Renal cortex interstitium (tissue), 11 donors: Measurements from ENCODE around the gene FGGY. TPM values are rescaled to one million over a fixed set of nuclear protein-coding genes. Genes with fewer than 3 reads are reported as not detected.

Source experiments
- DNase-seq, 11 donors: peaks; one replicate each; pipeline ENCODE4 v3.0.0-alpha.2; 2013; ENCODE audit warnings: low read depth in 9 of 11, low spot score in 4 of 11; ENCODE audit errors: extremely low read depth in 1 of 11
- polyA plus RNA-seq, 3 donors: library from polyadenylated mRNA; unstranded; fragments of 120-200 nt; gene quantifications; one replicate each; pipeline ENCODE4 v1.2.1, GENCODE V29; 2013; ENCODE audit not compliant: insufficient read length in 3 of 3

The FGGY gene
- polyA plus RNA-seq, 3 donors, result 21.4 to 22.1 (median 21.9) TPM

DNA sequence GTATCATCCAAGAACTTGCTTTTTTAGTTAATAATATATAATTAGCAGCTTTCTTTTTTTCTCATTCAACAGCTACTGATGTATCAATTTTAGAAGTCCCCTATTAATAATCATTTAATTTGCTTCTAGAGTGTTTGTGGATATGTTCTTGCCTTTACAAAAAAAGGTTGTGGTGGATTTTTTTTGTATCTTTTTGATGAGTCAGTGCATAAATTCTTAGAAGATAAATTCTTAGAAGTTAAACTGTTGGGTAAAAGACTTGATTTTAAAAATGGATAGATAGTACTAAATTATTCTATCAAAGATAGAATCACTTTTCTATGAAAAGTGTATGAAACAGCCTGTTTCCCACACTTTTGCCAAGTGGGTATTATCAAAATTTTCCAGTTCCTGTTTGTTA, 11.9 kb downstream of the FGGY start:
- no peak for DNase-seq

DNA sequence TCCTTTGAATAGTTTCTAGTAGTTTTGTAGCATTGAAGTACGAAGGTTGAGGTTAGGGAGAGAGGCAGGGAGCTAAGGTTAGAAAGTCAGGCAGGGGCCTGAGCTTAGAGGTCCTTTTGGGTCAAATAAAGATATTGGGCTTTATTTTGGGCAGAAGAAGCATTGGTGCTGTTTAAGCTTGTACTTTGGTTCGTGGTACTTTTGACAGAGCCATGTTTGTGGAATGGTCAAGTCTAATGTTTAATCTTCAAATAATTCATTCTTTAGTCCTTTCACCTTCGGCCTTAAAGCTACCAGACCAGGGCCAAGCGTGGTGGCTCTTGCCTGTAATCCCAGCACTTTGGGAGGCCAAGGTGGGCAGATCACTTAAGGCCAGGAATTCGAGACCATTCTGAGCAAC, 12.5 kb downstream of the FGGY start:
- DNase-seq, result no peak

DNA sequence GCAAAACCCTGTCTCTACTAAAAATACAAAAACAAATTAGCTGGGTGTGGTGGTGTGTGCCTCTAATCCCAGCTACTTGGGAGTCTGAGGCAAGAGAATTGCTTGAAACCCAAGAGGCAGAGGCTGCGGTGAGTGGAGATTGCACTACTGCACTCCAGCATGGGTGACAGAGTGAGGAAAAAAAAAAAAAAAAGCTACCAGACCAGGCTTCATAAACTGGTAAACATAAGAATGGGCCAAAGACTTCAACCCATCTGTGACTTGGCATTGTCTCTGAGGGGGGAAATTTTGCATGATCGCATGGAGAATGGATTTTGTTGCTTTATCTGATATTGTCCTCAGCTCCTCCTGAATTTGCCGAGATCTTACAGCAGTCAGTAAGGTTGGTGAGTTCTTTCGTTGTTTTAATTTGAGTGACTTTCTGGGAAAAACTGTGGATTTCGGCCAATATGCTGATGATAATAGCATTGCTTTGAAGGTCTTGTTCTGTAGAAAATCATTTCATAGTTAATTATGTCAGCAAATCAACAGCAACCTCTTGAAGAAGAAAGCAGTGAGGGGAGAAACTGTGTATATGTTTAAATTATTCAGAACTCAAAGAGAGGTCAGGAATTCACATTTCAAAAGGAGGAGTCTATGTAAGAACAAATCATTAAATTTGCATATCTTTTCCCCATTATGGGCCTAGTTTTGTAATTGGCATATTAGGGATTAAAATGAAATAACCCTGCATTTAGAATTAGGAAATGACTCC, 13.1 kb downstream of the FGGY start:
- no peak for DNase-seq

DNA sequence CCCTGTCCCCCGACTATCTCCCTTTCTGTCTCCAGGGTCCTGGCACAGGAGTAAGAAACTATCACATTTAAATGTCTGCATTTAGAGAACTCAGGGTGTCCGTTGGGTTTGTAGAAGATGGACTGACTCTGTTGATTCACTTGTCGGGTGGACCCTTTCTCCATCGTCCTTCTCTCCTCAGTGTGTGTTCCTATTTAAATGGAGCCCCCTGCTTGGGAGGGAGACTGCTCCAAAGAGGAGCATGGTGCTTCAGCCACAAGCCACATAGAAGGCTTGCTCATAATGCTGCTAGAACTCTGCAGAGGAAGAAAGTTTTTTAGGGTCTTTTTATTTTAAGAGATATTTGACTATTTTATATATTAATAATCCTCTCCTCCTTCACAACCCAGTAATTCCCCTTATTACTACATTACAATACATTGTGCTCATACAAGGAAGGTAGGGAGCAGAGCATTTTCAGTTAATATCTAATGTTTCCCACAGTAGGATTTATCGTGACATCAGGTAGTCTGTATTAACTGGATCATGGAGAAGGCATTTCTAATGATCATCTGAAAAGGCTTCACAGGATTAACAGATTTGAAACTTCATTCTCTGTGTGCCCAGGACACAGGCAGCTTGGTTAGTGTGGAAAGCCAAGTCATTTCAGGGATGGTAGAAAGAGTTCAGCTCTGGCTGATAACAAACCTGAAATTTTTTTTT, 13.8 kb downstream of the FGGY start:
- no peak for DNase-seq

DNA sequence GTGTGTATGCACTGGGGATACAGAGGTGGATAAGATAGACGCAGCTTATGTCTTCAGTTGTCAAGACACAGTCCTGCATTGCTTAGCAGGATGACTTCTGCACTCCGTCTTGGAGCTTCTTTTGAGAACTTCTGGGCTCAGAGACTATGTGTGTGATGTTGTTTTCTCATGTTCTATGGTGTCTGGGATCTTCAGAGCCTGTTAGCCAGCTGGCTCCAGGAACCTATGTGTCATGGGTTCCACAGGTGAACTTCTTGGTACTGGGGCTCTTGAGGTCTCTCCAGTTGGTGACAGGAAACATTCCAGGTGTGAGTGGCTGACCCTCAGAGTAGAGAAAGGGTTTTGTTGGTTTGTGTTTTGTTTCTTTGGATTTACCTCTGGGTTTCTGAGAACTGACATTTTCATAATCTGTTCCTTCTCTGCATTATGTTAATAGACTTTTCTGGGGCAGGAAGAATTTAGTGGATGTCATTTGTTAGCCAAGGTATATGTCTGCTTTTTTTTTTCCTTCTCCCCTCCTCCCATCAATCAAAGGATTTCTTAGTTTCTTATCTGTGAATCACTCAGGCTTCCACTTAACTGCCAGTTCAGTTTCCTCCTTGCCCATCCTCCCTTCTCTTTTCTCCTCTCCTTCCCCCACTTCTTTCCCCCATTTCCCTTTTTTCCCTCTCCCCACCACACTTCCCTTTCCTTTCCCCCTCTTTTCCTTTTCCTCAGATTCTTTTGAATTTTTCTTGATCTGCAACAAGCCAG, 18.1 kb downstream of the FGGY start:
- DNase-seq, result no peak

DNA sequence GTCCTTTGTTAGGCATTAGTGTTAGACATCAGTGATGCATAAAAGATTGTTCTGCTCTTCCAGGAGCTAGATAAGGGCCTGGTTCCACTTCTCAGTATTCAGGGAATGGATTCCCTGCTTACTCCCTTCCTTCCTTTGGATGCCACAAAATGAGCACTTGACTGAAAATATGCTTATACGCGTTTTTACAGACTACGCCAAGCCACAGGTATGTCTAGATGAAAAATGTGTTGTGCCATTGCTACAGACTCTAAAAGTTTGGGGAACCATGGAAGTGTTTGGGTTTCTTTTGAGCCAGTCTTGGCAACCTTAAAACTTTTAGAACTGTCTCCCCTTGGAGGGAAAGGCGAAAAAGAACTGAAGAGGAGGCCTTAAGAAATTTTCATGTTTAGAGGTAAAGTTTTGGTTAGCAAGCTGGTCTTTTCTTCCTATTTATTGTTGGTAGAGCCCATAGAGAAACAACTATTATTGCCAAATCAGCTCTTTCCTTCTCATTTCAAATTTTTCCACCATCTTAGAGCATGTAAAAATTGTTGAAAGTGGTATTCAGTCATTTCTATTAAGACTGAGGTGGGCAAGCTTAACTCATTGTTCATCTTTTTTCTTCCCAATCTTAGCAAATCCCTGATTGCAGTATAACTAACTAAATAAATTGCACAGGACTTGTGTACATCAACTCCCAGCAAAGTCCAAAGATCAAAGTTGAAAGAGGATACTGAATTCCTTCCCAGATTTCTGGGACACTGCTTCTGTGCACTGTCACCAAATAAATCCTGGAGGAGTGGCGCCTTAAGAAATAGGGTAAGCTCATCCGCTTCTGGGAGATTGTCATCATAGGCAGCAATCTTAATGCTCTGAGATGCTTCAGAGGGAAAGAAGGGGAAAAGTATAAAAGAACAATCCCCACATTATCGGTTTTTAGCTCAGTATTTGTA, 18.9 kb downstream of the FGGY start:
- peak in 1 of 11 donors; percentile 26 for DNase-seq

DNA sequence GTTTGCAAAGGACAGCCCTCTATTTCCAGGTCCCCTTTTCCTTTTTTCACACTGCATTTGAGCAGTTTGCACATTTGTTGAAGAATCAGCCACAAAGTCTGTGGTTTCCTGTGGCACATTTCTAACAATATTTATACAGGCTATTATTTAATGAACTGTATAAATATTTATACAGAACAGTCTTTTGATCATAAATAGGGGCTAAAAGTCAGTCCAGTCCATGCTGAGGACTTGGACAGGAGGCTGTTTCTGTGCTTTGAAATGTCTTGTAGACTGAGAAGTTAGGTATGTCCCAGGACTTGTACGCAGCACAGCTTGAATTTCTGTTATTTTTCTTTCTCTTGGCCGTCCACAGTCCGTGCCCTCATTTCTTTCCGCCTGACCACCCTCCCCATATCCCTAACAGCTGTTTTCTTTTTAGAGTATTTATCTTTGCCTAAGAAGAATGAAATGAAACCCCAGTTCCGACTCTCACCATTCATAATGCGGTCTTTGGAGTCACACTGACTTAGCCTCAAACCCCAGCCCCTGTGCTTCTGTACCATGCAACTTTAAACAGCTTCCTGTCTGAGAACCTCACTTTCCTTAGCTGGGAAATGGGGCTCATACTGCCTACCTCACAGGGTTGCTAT, 19.7 kb downstream of the FGGY start:
- peak in 8 of 11 donors; percentile 53 to 80 (median 62) for DNase-seq

DNA sequence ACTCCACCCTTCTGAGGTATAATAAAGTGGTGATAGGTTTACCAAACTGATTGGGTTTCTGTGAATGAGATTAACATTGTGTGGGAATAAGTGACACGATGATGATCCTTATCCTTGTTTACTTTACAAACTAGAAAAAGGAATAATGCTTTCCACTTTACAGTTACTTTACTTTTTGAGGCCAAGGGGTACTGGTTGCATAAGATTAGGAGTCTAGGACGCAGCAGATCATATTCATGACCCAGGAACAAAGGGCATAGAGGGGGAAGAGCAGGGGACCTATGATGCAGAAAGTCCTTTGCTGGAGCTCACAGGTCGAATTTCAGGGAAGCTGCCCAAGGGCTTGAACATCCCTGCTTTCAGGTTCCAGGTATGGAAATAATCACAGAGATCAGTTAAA, 20.4 kb downstream of the FGGY start:
- DNase-seq, result no peak

DNA sequence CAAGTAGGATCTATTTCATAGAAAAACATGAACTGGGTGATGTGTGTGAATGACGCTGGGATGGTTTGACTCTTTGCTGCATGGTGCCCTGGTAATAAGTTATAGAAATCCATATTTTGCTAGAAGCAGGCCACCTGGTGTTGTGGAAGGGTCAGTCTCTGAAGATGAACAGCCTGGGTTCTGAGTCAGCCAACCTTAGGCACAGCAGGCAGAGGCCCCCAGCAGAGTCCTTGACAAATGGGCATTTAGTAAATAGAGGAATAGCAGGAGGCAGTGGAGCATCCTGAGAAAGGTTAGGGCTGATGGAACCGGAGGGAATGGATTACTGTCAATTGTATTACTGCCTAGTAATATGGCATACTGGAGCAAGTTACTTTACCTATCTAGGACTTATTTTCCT, 20.9 kb downstream of the FGGY start:
- no peak for DNase-seq

DNA sequence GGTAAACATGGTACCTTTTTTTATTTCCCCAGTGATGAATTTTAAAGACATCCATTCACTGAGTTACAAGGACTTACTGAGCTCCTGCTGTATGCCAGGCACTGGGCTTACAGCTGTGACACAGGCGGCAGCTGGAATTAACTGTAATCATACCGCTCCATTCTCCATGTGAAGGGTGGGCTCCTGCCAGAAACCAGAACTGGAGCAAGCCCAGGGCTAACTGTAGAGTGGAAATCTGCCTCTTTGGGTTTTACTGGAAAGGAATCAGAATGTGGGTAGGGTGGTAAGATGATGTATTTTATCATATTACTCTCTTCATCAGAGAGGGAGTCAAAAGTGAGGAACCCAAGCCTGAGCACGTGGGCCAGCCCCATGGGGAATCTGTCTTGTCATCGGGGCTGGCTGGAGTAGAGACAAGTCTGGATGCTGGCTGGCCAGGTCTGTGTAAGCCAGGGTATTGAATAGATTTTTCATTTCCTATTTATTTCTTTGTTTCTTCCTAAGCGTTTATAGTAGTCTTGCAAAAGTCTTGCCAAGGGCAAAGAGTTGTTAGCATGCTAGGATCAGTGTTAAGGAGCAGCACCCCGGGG, 21.5 kb downstream of the FGGY start:
- DNase-seq, result no peak

DNA sequence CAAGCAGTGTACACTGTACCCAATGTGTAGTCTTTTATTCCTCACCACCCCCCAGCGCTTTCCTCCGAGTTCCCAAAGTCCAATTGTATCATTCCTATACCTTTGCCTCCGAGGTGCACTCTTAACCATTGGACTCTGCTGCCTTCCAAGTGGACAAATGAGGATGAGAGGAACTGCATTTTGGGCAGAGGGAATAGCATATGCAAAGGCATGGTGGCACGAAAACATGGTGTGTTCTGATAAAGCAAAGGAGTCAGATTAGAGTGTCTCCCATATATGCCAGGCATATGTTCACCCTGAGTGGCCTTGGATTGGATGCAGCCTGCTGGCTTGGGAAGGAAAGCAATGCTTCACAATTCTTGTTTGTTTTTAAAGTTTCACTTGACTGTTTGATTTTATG, 25.5 kb downstream of the FGGY start:
- DNase-seq, result no peak

DNA sequence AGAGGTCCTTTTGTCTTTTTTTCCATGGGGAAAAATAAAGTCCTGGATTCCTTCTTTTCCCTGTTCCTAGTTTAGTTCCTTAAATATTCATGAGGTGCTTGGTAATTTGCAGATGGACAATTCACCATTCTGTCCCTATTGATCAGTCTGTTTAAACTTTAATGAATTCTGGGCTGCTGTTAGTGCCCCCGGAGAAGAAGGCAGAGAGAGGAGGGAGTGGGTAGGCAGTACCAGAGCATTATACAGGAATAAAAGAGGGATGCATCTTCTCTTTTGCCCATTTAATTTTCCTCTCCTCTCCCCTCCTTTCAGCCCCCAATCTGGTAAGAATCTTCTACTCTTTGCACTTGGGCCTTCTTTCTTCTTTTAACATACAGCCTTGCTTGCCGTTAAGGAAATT, 25.9 kb downstream of the FGGY start:
- DNase-seq, result no peak

DNA sequence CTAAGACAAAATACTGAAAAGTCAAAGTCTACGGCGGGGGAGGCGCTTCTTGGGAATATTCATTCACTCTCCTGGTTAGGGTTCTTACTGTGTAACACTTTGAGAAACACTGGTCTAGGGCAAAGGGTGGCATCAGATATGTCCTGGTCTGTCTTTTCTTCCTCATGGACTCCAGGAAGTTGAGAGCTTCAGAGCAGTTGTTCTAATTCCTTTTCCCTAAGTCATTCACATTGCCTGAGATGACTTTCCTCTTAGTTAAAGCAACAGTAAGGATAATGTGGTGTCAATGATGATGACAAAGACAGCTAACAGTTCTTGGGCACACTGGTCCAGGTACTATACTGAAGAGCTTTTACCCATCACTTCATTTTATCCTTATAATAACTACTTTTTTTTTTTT, 27.0 kb downstream of the FGGY start:
- DNase-seq, result no peak

DNA sequence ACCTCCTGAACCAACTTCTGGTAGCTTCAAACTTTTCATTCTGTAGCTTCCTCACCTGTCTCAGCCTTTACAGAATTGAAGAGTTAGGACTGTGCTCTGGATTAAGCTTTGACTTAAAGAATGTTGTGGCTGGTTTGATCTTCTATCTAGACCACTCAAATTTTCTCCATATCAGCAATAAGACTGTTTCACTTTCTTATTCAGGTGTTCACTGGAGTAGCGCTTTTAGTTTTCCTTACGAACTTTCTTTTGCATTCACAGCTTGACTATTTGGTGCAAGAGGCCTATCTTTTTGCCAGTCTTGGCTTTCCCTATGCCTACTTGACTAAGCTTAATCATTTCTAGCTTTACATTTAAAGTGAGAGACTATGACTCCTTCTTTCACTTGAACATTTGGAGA, 31.5 kb downstream of the FGGY start:
- no peak for DNase-seq

DNA sequence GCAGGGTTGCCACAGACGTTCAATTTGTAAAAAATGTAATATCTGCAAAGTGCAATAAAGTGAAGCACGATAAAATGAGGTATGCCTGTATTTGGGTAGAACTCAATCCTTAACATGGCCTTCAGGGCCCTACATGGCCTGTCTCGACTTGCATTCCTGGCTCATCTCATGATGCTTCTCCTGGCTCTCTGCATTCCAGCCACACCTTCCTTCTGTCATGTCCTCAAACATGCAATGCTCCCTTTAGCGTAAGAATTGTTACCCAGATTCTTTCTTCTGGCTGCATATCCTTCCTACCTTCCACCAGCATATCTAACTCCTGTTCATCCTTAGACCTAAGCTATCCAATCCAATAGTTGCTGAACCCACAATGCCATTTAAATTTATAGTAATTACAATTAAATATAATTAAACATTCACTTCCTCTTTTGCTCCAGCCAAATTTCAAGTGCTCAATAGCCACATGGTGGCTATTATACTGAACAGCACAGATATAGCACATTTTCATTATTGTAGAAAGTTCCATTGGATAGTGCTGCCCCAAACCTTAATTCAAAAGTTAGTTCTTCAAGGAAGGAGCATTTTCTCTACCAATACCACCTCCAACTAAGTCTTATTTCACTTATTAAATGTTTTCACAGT, 32.6 kb downstream of the FGGY start:
- no peak for DNase-seq

DNA sequence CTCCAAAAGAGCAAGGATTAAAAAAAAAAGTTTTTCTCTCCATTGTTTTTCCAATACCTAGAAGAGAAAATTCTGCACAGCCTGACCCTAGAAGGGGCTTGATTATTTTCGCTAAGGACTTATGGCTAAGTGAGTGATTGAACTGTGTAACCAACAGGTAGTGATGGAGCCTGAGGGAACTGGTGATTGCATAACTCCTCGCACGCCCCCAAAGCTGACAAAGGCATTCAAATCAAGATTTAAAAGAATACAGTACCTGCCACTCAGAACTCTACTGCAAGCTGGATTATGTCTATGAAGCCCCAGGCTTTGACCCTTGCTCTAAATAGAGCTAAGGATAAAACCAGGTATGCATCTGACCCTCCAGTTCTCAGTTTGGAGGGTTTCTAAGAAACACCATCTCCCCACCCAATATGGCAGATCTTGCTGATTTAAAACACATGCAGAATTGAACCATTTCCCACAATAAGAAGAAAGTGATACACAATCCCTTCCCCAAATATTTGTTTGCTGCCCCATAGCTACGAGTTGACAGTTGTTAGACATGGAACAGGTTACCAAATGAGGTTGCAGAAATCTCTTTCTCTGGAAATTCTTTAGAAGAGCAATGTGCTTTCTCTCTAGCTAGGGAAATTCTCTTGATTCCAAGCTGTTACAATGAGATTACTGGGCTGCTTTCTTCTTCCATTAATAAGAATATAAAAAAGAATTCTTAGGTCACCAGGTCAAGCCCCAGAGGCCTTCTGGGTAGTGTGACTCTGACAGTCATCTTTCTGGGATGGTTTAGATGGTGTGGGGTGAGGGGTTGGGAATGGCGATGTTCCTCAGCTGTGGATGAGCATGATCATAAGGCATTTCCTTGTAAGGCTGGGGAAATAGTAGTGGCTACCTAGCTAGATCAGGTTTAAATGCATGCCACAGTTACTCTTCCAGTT, 35.1 kb downstream of the FGGY start:
- no peak for DNase-seq

DNA sequence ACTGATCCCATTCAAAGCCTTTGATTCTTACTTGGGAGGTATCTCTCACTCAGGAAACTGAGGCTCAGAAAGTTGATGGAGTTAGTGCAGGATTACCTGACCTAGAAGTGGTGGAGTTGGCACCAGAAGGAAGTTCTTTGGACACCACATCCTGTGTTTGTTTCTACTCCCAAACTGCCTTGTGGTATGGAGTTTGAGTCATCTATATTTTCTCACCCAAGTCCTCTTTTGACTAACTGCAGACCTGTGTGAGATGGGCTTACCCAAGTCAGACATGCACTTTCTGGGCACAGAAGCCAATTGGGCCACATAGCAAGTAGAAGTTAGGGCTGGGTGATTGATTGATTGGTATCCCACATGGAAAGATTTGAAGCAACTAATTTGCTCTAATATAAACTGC, 36.1 kb downstream of the FGGY start:
- DNase-seq, result no peak
